ENCODE measurements around the gene CHKA. TPM values are rescaled to one million over a fixed set of nuclear protein-coding genes. Genes with fewer than 3 reads are reported as not detected.
A peak's percentile ranks its signal among the peaks of the same experiment; 100 is the strongest.

Gene CHKA
- total RNA-seq, 4 donors from 2014 or later, result 1.1 to 13.0 (median 4.2) TPM

- H3K4me1 ChIP-seq, result peaks cover 16 to 91% (median 39%) of the 10 kb centered on the region in 3 donors
- H3K27ac ChIP-seq, result peak overlapping the region in 3 of 4 donors; percentile 57 to 59 (median 57)
- no peak for DNase-seq
- H3K4me3 ChIP-seq, result no peak overlapping the region
- H3K36me3 ChIP-seq, result no peaks in the 10 kb centered on the region
- H3K27me3 ChIP-seq, result no peaks in the 10 kb centered on the region
- H3K9me3 ChIP-seq, result no peaks in the 10 kb centered on the region
- TF ChIP-seq CTCF (IDR thresholded peaks at IDR 0.05) (no peak), POLR2A (IDR thresholded peaks at IDR 0.05) (no peak)
- intact Hi-C loops (cut with DNase I), result no loop called here
- 55 to 68% methylated on average over 11 to 12 of the region's 13 CpGs for WGBS, 2 donors
Observed at GRCh38 chr11:68016161-68016903, 104.9 kb downstream of the CHKA start.

GRCh38 chr11:68015467-68015866, 105.7 kb downstream of the CHKA start:
- H3K27ac ChIP-seq, result peak overlapping the region in 2 of 4 donors; percentile 80 to 88
- no peaks in the 10 kb centered on the region for H3K9me3 ChIP-seq
- 95 to 99% methylated on average over 4 to 8 of the region's 8 CpGs for WGBS, 2 donors
- H3K27me3 ChIP-seq, result no peaks in the 10 kb centered on the region
- no peak for DNase-seq
- peaks cover 24 to 92% (median 41%) of the 10 kb centered on the region in 3 donors for H3K4me1 ChIP-seq
- intact Hi-C loops (cut with DNase I), result no loop called here
- no peak overlapping the region for H3K4me3 ChIP-seq
- H3K36me3 ChIP-seq, result no peaks in the 10 kb centered on the region
- no peak for TF ChIP-seq POLR2A (IDR thresholded peaks at IDR 0.05)
- TF ChIP-seq CTCF (IDR thresholded peaks at IDR 0.05), result no peak

GRCh38 chr11:68014947-68015447, 106.2 kb downstream of the CHKA start:
- Histone ChIP-seq H3K27ac (peak overlapping the region; percentile 80 to 95 (median 86)), H3K4me1 (peaks cover 29 to 92% (median 46%) of the 10 kb centered on the region in 3 donors), H3K36me3 (no peaks in the 10 kb centered on the region), H3K27me3 (no peaks in the 10 kb centered on the region), H3K9me3 (no peaks in the 10 kb centered on the region), H3K4me3 (no peak overlapping the region)
- no peak for DNase-seq
- WGBS, 2 donors, result 88 to 100% methylated on average over 2 to 9 of the region's 19 CpGs
- intact Hi-C loops (cut with DNase I), result no loop called here
- TF ChIP-seq POLR2A (IDR thresholded peaks at IDR 0.05) (no peak), CTCF (IDR thresholded peaks at IDR 0.05) (no peak)

GRCh38 chr11:68014157-68014946, 106.8 kb downstream of the CHKA start:
- TF ChIP-seq POLR2A (IDR thresholded peaks at IDR 0.05), result peak in 1 of 4 donors; percentile 10
- TF ChIP-seq CTCF (IDR thresholded peaks at IDR 0.05), result no peak
- DNase-seq, result no peak
- Histone ChIP-seq H3K9me3 (no peaks in the 10 kb centered on the region), H3K27ac (peak overlapping the region; percentile 80 to 95 (median 86)), H3K4me1 (peaks cover 34 to 92% (median 51%) of the 10 kb centered on the region in 3 donors), H3K36me3 (no peaks in the 10 kb centered on the region), H3K27me3 (no peaks in the 10 kb centered on the region), H3K4me3 (peak overlapping the region in 1 of 4 donors; percentile 23)
- intact Hi-C loops (cut with DNase I), result no loop called here
- WGBS, 2 donors, result 19 to 26% methylated on average over 8 to 12 of the region's 16 CpGs
